Muscle of arm (tissue), 12 donors: ENCODE data around the gene GMDS. TPM values are rescaled to one million over a fixed set of nuclear protein-coding genes. Genes with fewer than 3 reads are reported as not detected.
"Not testable (repeated sequence)": the region's sequence is repeated elsewhere in the genome, so short reads cannot be mapped to it uniquely, and the experiment has no call there.

Source experiments
- DNase-seq: peaks from one replicate; pipeline ENCODE4 v3.0.0-alpha.2; 2013
- polyA plus RNA-seq, 12 donors: library from polyadenylated mRNA; unstranded; fragments of 120-200 nt; gene quantifications; one replicate each; pipeline ENCODE4 v1.2.1, GENCODE V29; 2013; ENCODE audit not compliant: insufficient read length in 12 of 12

GMDS gene
- polyA plus RNA-seq, 12 donors: 8.6 to 22.6 (median 10.5) TPM; not detected in 1

GRCh38 chr6:1777921-1778685 is 467.3 kb downstream of the GMDS start:
- no peak for DNase-seq

GRCh38 chr6:1775441-1775840 is 470.0 kb downstream of the GMDS start:
- DNase-seq: no peak

GRCh38 chr6:1774226-1774915 is 471.0 kb downstream of the GMDS start:
- no peak for DNase-seq

GRCh38 chr6:1773700-1774099 is 471.7 kb downstream of the GMDS start:
- DNase-seq: no peak

- DNase-seq: no peak
Measured at GRCh38 chr6:1770968-1771723, 474.3 kb downstream of the GMDS start.

- DNase-seq: no peak
Measured at GRCh38 chr6:1770435-1770843, 475.0 kb downstream of the GMDS start.

- DNase-seq: no peak
Measured at GRCh38 chr6:1767481-1768246, 477.7 kb downstream of the GMDS start.

- DNase-seq: no peak
Measured at GRCh38 chr6:1766654-1767053, 478.8 kb downstream of the GMDS start.

- DNase-seq: no peak
Measured at GRCh38 chr6:1765160-1765903, 480.1 kb downstream of the GMDS start.

GRCh38 chr6:1764397-1764987 is 480.9 kb downstream of the GMDS start:
- no peak for DNase-seq

GRCh38 chr6:1763404-1763803 is 482.0 kb downstream of the GMDS start:
- DNase-seq: no peak

GRCh38 chr6:1762203-1762602 is 483.2 kb downstream of the GMDS start:
- DNase-seq: no peak

GRCh38 chr6:1761477-1761877 is 483.9 kb downstream of the GMDS start:
- DNase-seq: no peak

- no peak for DNase-seq
Measured at GRCh38 chr6:1760876-1761275, 484.5 kb downstream of the GMDS start.

- no peak for DNase-seq
Measured at GRCh38 chr6:1759870-1760269, 485.5 kb downstream of the GMDS start.

- no peak for DNase-seq
Measured at GRCh38 chr6:1758076-1758679, 487.2 kb downstream of the GMDS start.

- DNase-seq: no peak
Measured at GRCh38 chr6:1757131-1757530, 488.3 kb downstream of the GMDS start.

GRCh38 chr6:1756472-1757129 is 488.8 kb downstream of the GMDS start:
- no peak for DNase-seq

- not testable (repeated sequence) for DNase-seq
Measured at GRCh38 chr6:1751063-1751462, 494.3 kb downstream of the GMDS start.

- DNase-seq: no peak
Measured at GRCh38 chr6:1749041-1749440, 496.4 kb downstream of the GMDS start.
